Tibial artery (tissue), 4 donors: ENCODE results near the gene RNF31.
A peak's percentile ranks its signal among the peaks of the same experiment; 100 is the strongest.

Experiments used
- DNase-seq, 2 donors: peaks; one replicate each; pipeline ENCODE4 v3.0.0-alpha.2; 2019
- H3K27ac ChIP-seq, 2 donors: fragments of 200-600 bp; sonication (generic) in 1 of 2; 1 replicate in 1 of 2; 2 replicates in 1 of 2; pipeline ENCODE4 v1.5.1; 2018 to 2019; ENCODE audit warnings: mild to moderate bottlenecking in 1 of 2
- H3K27me3 ChIP-seq, 2 donors: fragments of 200-600 bp; sonication (generic) in 1 of 2; one replicate each; pipeline versions ENCODE4 v1.5.1 to v1.6.0; 2016 to 2019
- H3K36me3 ChIP-seq, 3 donors: fragments of 200-600 bp; sonication (generic) in 2 of 3; one replicate each; pipeline ENCODE4 v1.5.1; 2016 to 2019; ENCODE audit warnings: mild to moderate bottlenecking in 2 of 3
- H3K4me1 ChIP-seq, 4 donors: fragments of 200-600 bp; sonication (generic) in 2 of 4; 1 replicate in 3 of 4; 2 replicates in 1 of 4; pipeline ENCODE4 v1.5.1; 2016 to 2019
- H3K4me3 ChIP-seq, 2 donors: fragments of 200-600 bp; sonication (generic) in 1 of 2; 1 replicate in 1 of 2; 2 replicates in 1 of 2; pipeline ENCODE4 v1.5.1; 2018 to 2019; ENCODE audit warnings: mild to moderate bottlenecking in 2 of 2
- H3K9me3 ChIP-seq, 3 donors: fragments of 200-600 bp; sonication (generic) in 1 of 3; one replicate each; pipeline ENCODE4 v1.5.1; 2016 to 2019
- intact Hi-C: fragments of 100-400 bp; cut with DNase I; formaldehyde crosslinking; loops from one replicate; pipeline ENCODE4 v1.15.0; 2023; ENCODE audit warnings: low total_unique reads
- TF ChIP-seq, protein P1 (sequence below), 2 experiments: fragments of 200-600 bp in 1 of 2; fragments of 450-650 bp in 1 of 2; IDR thresholded peaks; one replicate each; pipeline ENCODE4 v1.5.1; 2017 to 2019; ENCODE audit warnings: antibody characterized with exemption in 2 of 2, mild to moderate bottlenecking in 1 of 2, moderate library complexity in 1 of 2

The RNF31 gene

GRCh38 chr14:24132061-24132685 lies 15.1 kb upstream of the RNF31 start:
- H3K27ac ChIP-seq, result no peak overlapping the region

DNA sequence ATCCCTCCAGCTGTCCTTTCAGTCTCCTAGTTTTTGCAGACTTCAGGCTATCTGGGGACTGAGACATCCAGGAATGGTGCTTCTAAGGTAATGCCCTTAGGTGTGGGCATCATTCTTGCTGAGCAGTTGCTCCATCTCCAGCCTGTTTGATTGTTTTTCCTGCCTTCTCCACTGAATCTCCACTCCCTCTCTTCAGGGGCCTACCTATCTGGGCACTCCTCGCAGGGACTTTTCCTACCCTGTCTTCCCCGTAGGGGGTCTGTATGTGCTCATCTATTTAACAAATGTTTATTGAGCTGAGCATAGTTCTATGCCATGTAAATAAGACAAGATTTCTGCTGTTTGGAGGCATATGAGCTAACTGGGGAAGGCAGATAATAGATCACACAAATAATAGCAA lies 14.3 kb upstream of the RNF31 start:
- H3K4me3 ChIP-seq, result no peak overlapping the region
- H3K27me3 ChIP-seq, result no peaks in the 10 kb centered on the region
- H3K36me3 ChIP-seq, result peaks cover 4 to 13% (median 7%) of the 10 kb centered on the region in 3 donors
- peaks cover 0 to 29% (median 15%) of the 10 kb centered on the region in 4 donors for H3K4me1 ChIP-seq
- DNase-seq, result no peak
- intact Hi-C loops, result no loop called here
- H3K9me3 ChIP-seq, result no peaks in the 10 kb centered on the region
- TF ChIP-seq, protein P1, sequence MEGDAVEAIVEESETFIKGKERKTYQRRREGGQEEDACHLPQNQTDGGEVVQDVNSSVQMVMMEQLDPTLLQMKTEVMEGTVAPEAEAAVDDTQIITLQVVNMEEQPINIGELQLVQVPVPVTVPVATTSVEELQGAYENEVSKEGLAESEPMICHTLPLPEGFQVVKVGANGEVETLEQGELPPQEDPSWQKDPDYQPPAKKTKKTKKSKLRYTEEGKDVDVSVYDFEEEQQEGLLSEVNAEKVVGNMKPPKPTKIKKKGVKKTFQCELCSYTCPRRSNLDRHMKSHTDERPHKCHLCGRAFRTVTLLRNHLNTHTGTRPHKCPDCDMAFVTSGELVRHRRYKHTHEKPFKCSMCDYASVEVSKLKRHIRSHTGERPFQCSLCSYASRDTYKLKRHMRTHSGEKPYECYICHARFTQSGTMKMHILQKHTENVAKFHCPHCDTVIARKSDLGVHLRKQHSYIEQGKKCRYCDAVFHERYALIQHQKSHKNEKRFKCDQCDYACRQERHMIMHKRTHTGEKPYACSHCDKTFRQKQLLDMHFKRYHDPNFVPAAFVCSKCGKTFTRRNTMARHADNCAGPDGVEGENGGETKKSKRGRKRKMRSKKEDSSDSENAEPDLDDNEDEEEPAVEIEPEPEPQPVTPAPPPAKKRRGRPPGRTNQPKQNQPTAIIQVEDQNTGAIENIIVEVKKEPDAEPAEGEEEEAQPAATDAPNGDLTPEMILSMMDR (IDR thresholded peaks at IDR 0.05), result no peak
- H3K27ac ChIP-seq, result no peak overlapping the region

More at GRCh38 chr14:24132061-24132685, 15.1 kb upstream of the RNF31 start:
- no peaks in the 10 kb centered on the region for H3K27me3 ChIP-seq
- peak in 1 of 2 donors; percentile 61 for DNase-seq
- H3K36me3 ChIP-seq, result peaks cover 0 to 6% (median 0%) of the 10 kb centered on the region in 3 donors
- TF ChIP-seq, protein P1 (IDR thresholded peaks at IDR 0.05), result no peak
- H3K4me3 ChIP-seq, result no peak overlapping the region
- no peaks in the 10 kb centered on the region for H3K9me3 ChIP-seq
- H3K4me1 ChIP-seq, result peaks cover 0 to 21% (median 12%) of the 10 kb centered on the region in 4 donors
- intact Hi-C loops, result no loop called here

- intact Hi-C loops, result no loop called here
- TF ChIP-seq, protein P1 (IDR thresholded peaks at IDR 0.05), result no peak
- peaks cover 0 to 29% (median 15%) of the 10 kb centered on the region in 4 donors for H3K4me1 ChIP-seq
Measured at GRCh38 chr14:24133735-24134134, 13.6 kb upstream of the RNF31 start.

DNA sequence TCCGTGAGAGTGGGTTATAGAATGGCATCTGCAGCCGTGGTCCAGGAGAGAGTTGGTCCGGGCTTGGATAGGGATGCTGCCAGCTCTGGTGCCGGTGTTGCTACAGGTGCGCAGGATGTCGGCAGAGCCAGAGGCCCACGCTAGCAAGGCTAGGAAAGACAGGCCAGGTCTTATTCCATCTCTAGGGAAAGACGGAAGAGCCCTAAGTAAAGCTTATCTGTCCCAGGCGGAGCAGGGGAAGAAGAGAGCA lies 11.8 kb upstream of the RNF31 start:
- Histone ChIP-seq H3K4me3 (peak overlapping the region; percentile 87 to 98), H3K27ac (peak overlapping the region; percentile 86 to 94), H3K27me3 (no peaks in the 10 kb centered on the region), H3K36me3 (peaks cover 12 to 30% (median 24%) of the 10 kb centered on the region in 3 donors), H3K4me1 (peaks cover 0 to 47% (median 30%) of the 10 kb centered on the region in 4 donors), H3K9me3 (no peaks in the 10 kb centered on the region)
- intact Hi-C loops, result no loop called here
- DNase-seq, result no peak
- TF ChIP-seq, protein P1 (IDR thresholded peaks at IDR 0.05), result no peak

More at GRCh38 chr14:24133735-24134134, 13.6 kb upstream of the RNF31 start:
- Histone ChIP-seq H3K27ac (no peak overlapping the region), H3K27me3 (no peaks in the 10 kb centered on the region), H3K36me3 (peaks cover 8 to 21% (median 15%) of the 10 kb centered on the region in 3 donors), H3K9me3 (no peaks in the 10 kb centered on the region), H3K4me3 (no peak overlapping the region)
- DNase-seq, result no peak

GRCh38 chr14:24135834-24136683 lies 11.2 kb upstream of the RNF31 start, which contains the start of gene PSME1:
TSS of gene PSME1 (plus strand) at chr14:24136194. CDS start at chr14:24136263, 69 bp downstream.
- Histone ChIP-seq H3K36me3 (peaks cover 12 to 30% (median 24%) of the 10 kb centered on the region in 3 donors), H3K27me3 (no peaks in the 10 kb centered on the region), H3K4me3 (peak within 1 kb of the TSS; percentile 87 to 98), H3K4me1 (peaks cover 0 to 47% (median 30%) of the 10 kb centered on the region in 4 donors), H3K27ac (peak within 1 kb of the TSS; percentile 86 to 94), H3K9me3 (no peaks in the 10 kb centered on the region)
- peak; percentile 90 to 96 for DNase-seq
- TF ChIP-seq, protein P1 (IDR thresholded peaks at IDR 0.05), result no peak
- intact Hi-C loops, result no loop called here
